ENCODE results near the gene SNRPA.

DNA sequence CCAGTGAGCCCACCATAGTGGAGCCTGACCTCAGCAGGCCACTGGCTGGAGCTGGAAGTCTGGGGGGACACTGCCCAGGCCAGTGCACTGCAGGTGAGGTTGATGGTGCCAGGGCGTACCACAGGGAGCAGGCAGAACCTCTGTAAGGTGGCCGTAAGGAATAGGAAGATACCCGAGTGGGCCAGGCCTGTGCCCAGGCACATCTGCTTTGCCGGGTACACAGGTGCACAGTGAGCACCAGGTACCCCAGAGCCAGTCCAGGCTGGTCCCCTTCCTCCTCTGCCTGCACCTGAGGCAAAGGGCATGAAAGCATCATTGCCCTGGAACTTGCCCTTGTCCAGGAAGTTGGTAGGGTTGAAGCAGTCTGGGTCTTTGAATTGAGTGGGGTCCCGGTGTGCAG is 57.5 kb downstream of the SNRPA start:
- no peak for TF ChIP-seq CTCF (IDR thresholded peaks at IDR 0.05)
- TF ChIP-seq EP300 (IDR thresholded peaks at IDR 0.05) = no peak
